DMS53 treated with DMSO at 0.1 percent for 48 hours (cell line): ENCODE results near the gene CD79A.
"Not testable (repeated sequence)": the region's sequence is repeated elsewhere in the genome, so short reads cannot be mapped to it uniquely, and the experiment has no call there.

Source experiments
- DNase-seq: peaks from one replicate; lab custom pipeline; 2025; ENCODE audit not compliant: unreplicated experiment; lab: John Stamatoyannopoulos, UW

CD79A gene

DNA sequence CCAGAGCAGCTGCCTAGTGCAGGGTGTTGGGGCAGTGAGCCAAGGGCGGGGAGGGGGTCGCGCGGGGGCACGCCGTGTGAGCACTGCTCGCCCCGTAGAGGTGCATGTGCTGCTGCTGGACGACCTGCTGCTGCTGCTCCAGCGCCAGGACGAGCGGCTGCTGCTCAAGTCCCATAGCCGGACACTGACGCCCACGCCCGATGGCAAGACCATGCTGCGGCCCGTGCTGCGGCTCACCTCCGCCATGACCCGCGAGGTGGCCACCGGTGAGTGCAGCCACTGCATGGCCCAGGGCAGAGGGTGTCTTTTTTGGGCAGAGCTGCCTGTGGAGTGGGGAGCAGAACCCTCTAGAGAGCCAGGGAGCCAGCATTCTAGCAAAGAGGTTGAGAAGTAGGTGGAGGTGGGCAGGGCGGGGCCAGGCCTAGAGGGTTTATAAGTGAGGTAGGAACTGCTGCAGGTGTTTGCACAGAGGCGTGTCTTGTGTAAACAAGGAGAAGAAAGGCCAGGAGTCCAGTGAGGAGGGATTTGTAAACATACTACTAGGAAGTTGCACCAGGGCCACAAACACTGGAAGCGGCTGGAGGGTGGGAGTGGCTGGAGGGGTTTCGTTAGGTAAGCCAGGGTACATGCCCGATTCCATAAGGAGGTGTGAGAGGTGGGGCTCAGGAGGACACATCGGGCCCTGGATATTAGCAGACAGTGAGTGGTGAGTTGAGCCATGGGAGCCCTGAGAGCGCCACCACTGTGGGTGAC, 27.2 kb downstream of the CD79A start:
- DNase-seq: peak; percentile 97

DNA sequence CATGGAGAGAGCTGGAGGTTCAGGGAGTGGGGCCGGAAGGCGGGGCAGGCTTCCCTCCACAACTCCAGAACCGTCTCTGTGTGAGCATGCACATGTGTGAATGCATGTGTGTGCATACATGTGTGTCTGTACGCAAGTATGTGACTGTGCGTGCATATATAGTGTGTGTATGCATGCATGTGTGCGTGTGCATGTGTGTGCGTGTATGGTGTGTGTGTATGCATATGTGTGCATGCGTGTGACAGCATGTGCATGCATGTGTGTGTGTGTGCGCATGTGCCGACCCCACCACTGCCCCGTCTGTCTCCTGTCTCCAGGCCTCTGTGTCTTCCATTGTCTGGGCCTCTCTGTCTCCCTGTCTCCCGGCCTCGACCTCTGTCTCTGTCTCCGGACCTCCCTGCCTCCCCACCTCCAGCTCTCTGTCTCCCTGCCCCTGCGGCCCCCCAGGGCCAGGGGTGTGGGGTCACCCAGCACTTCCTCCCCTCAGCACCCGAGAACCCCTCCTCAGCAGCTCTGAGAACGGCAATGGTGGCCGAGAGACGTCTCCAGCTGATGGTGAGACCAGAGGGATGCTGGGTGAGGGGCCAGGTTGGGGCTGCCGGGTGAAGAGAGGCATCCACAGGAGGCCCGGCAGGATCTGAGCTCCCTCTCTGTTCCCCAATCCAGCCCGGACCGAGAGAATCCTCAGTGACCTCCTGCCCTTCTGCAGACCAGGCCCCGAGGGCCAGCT, 28.4 kb downstream of the CD79A start:
- DNase-seq: no peak

DNA sequence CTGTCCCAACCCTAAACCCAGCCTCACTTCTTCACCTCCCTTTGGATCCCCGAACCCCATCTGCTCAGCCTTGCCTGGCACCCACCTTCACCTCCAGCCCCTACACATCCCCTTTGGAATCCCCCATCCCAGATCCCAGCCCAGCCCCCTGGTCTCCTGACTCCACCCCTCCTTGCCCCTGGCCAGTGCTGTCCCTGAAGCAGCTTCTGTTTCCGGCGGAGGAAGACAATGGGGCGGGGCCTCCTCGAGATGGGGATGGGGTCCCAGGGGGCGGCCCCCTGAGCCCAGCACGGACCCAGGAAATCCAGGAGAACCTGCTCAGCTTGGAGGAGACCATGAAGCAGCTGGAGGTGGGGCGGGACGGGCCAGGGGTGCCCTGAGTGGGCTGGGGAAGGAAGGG, 29.2 kb downstream of the CD79A start:
- DNase-seq: no peak

DNA sequence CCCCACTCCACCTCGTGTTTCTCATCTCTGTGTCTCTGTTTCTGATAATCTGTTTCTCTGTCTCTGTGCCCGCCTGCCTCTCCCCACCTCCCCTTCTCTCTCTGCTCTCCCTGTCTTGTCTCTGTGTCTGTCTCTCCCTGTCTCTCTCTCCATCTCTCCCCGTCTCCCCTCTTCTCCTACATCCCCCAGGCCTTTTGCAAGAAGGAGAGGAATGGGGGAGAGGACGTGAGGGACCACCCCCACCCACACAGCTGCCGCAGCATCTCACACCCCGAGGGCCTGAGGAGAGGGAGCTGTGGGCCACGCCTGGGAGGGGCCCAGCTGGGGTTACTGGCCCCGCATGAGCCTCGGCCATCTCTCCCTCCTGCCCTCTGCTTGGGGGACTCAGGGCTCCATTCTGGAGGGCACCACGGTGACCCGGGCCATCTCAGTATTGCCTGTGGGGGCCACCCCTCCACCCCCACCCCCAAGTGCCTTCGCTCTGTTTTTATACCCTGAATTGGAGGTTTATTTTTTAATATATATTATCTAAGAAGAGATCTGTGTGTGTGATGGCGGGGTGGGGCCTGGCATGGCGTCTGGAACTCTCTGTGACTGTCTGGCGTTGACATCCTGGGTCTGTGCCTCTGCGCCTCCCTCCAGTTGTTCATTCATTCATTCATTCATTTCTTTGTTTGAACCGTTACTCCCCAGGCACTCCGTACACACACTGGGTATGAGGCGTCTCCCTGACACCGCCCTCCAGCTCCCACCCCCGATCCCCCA, 30.0 kb downstream of the CD79A start:
- DNase-seq: no peak

- DNase-seq: no peak
These were observed 31.0 kb downstream of the CD79A start for GRCh38 chr19:41907994-41908615.

GRCh38 chr19:41908724-41909464, 31.8 kb downstream of the CD79A start:
- no peak for DNase-seq

- DNase-seq: no peak
These were observed 32.6 kb downstream of the CD79A start for GRCh38 chr19:41909706-41910105.

DNA sequence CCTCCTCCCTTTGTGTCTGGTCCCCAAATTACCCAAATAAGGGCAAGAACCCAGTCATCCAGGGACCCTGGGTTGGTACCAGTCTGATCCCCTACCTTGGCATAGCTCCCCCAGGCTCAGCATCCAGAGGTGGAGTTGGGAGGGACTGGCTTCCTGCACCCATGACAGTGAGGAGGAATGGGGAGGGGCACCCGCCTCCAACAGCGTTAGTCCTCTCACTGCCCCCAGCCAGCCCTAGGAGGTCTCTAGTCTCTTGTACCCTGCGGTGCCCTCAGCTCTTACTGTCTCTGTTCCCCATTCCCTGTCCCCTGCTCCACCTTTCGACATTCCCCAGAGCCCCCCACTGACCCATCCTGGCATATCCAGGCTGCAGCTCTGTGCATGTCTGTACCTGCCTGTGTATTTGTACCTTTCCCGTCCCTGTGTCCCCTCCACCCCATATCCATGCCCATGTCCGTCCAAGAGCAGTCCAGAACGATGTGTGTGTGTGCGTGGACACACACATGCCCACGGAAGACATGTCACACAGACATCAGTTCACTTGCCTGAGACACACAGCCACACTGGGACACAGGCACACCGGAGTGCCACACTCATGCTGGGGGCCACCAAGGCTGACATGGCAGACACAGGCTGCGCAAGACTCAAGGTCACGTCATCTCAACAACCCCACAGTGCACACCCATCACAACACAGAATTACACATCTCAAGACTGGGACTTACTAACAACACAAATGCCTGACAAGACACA, 33.3 kb downstream of the CD79A start:
- DNase-seq: no peak

DNA sequence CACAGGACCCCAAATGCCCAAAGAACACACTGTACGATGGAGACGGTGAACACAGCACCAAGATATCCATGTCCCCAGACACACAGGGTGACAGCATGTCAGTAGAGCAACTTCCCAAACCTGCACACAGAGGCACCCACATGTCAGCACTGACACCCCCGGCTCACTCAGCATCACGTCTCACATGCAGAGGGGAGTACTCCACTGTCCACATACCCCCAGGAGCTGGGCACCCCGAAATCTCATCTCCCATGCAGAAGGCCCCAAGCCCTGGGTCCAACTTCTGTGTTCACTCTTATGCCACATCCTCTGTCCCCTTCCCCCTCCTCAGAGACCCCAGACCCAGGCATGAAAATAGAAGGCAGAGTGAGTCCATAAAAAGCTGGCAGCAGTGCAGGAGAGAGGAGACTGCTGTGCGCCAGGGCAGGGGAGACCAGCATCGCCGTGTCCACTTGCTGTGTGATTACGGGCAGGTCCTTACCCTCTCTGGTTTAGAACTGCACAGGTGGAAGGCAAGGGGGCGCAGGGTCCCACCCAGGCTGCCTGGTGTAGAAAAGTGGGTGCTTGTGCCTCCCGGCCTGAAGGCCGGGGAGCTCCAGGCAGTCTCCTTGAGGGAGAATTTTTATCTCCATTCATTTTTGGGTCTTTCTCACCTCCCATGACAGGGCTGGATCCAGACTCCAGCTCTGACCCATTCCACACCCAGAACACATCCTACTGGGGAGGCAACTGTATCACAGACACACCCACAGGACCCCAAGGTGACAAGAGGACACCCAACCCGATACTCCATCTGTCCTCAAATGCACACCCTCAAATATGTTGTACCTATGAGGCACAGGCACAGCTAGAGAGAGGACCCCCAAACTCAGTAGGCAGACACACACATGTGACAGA, 34.2 kb downstream of the CD79A start:
- DNase-seq: no peak

GRCh38 chr19:41911889-41912731, 35.0 kb downstream of the CD79A start:
- DNase-seq: no peak

DNA sequence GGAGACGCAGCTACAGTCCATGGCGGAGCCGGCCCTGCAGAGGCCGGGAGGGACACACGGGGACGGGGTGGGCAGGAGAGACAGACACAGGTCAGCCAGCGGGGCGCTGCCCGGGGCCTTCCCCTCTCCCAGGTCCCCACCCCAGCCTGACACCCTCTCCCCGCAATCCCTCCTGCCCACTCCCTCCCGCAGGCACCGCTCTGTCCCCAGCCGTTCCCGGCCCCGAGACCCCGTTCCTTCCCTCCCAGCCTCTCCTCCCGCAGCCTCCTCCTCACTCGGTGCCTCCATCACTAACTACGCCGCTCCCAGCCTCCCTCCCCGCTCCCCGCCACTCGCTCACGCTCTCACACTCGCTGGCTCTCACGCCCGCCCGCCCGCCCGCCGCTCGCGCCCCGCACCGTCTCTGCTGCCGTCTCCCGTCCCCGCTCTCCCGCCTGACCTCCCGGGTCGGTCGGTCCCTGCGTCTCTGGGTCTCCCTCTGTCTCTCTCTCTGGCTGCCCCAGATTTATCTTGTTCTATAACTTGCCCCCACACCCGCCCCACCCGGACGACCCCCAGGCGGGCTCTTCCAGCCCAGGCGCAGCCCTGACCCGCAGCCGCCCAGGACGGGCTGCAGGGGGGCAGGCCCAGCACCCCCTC, 35.9 kb downstream of the CD79A start:
- no peak for DNase-seq

- DNase-seq: no peak
These were observed 36.7 kb downstream of the CD79A start for GRCh38 chr19:41913538-41914423.

- not testable (repeated sequence) for DNase-seq
These were observed 37.4 kb downstream of the CD79A start for GRCh38 chr19:41914424-41914834.

GRCh38 chr19:41915021-41915775, 38.1 kb downstream of the CD79A start:
- no peak for DNase-seq

DNA sequence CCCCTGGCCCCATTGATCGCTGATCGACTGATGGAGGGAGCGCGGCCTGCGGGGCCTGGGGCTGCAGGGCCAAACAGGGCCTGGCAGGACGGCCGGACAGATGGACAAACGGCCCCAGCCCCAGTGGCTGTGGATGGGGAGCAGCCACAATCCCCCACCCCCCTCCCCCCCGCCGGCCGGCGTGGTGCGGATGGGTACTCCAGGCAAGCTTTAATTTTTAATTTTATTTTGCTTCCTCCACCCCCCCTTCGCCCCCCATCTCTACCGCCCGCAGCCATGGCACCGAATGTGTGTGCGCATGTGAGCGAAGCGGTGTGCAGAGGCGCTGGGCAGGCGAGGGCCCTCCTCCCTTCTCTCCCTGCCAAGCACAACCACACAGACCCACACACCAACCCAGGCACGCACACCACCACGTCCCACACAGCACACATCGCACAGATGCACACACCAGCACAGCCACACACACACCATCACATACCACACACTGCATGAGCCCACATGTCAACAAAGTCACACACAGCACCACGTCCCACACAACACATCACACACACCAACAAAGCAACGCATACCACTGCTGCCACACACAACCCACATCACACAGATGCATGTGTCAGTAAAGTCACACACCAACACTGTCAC, 38.8 kb downstream of the CD79A start:
- DNase-seq: no peak
